ENCODE results near the gene TMEM151B.

The TMEM151B gene

GRCh38 chr6:44265722-44266233 lies 4.5 kb upstream of the TMEM151B start:
- no peak for DNase-seq

DNA sequence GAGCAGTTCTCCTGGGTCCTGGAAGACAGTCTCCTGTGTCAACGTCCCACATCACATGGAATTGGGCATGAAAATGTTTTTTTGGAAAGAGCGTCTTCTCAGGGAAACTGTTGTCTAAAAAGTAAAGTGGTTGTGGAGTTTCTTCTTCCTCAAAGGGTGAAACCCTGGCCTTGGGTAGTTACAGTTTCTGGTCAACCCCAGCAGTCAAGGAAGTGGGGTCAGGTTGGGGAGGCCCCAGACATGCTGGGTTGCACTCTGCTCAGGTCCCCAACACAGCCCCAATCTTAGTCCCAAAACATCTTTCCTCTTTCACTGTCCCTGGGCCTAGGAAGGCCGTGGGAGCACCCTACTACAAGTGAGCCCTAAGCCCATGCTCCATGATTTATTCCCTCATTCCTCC lies 3.9 kb upstream of the TMEM151B start:
- no peak for DNase-seq

GRCh38 chr6:44267252-44267651 lies 3.0 kb upstream of the TMEM151B start:
- no peak for DNase-seq

- DNase-seq = peak; percentile 45
These were observed 2.1 kb upstream of the TMEM151B start for GRCh38 chr6:44268095-44268628.

GRCh38 chr6:44269178-44269920 lies 901 bp upstream of the TMEM151B start:
- DNase-seq = no peak

DNA sequence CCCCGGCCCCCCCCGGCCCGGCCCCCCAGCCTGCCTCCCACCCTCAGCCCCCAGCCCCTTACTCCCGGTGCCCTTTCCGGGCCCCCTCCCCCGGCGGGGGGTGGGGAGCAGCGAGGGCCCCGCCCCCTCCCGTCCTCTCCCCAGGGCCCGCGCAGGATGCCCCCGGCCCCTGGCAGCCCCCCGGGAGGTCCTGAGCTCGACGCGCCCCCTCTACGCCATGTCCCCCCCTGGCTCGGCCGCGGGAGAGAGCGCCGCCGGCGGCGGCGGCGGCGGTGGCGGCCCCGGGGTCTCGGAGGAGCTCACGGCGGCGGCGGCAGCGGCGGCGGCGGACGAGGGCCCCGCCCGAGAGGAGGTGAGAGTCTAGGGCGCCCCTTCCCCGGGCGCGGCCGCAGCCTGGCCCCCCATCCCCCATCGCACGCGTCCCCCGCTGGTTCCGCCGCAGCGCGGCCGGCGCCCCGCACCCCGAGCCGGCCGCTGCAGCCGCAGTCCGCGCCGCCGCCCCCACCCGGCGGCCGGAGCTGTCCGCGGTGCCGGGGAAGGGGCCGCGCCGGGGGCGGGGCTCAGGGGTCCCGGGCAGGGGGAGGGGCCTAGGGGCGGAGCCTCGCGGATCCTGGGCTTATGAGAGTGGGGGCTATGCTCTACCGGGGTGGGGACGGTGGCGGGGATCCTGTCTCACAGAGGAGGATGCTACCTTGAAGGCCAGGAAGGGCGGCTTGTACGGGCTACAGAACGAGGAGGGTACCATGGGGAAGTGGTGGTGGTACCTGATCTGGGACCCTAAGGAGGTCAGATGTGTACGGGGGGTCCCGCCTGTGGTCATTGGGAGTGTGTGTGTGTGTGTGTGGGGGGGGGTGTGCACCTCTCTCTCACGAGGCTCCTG lies 516 bp downstream of the TMEM151B start:
- no peak for DNase-seq

DNA sequence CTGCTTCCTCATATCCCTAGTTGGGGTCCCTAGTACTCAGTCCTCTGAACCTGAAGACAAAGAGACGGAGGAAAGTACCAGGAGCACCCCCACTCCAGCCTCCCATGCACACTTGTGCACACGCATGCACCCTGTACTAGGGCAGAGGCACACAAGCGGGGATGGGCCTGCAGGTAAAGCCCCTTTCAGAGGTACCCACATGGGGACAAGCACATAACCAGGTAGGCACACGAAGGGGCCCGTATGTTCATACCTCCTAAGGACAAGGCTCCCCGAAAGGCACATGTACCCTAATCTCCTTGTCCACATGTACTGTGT lies 1.1 kb downstream of the TMEM151B start:
- DNase-seq = no peak

- no peak for DNase-seq
These were observed 1.7 kb downstream of the TMEM151B start for GRCh38 chr6:44271914-44272313.

- DNase-seq = no peak
These were observed 2.3 kb downstream of the TMEM151B start for GRCh38 chr6:44272529-44272928.

GRCh38 chr6:44272999-44273566 lies 2.8 kb downstream of the TMEM151B start:
- no peak for DNase-seq

DNA sequence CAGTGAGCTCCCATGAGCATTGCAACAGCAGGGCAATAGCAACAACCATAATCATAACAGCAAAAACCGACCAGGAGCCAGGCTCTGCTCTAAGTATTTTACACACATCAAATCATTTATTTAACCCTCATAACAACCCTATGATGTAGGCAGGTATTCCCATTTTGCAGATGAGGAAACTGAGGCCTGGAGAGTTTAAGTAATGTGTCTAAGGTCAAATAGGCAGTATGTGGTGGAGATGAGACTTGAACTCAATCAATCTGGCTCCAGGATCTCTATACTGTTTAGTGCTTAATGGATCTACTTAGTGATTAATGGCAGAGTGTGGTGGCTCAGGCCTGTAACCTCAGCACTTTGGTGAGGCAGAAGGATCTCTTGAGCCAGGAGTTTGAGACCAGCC lies 3.4 kb downstream of the TMEM151B start:
- DNase-seq = no peak

DNA sequence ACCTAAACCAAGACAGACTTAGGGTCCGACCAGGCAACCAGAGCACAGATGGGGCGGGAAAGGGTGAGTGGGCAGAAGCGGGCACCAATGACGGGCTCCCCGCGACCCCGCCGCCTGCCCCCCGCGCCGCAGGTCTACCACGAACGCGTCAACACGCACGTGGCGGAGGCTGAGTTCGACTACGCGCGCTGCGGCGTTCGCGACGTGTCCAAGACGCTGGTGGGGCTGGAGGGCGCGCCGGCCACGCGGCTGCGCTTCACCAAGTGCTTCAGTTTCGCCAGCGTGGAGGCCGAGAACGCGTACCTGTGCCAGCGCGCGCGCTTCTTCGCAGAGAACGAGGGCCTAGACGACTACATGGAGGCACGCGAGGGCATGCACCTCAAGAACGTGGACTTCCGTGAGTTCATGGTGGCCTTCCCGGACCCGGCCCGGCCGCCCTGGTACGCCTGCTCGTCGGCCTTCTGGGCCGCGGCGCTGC lies 5.1 kb downstream of the TMEM151B start:
- no peak for DNase-seq

GRCh38 chr6:44275749-44276648 lies 5.7 kb downstream of the TMEM151B start:
- no peak for DNase-seq

- no peak for DNase-seq
These were observed 6.7 kb downstream of the TMEM151B start for GRCh38 chr6:44276667-44277640.

- no peak for DNase-seq
These were observed 7.5 kb downstream of the TMEM151B start for GRCh38 chr6:44277763-44278162.

DNA sequence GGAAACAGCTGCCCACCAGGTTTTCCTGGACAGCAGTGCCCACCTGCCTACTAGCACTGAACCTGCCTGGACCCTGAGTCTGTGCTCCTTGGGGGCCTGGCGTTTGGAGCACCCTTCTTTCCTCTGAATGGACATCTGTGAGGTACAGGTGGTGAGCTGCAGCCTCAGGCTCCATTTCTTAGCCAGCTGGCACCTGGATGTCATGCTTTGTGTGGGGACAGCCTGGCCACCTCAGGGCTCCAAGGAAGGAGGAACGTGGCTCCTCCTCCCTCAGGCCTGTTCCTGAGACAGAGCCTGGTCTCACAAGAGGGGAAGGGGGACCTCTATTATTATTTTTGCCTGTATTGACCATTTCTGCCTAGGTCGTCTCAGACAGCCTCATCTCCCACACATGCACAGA lies 8.1 kb downstream of the TMEM151B start:
- DNase-seq = no peak

DNA sequence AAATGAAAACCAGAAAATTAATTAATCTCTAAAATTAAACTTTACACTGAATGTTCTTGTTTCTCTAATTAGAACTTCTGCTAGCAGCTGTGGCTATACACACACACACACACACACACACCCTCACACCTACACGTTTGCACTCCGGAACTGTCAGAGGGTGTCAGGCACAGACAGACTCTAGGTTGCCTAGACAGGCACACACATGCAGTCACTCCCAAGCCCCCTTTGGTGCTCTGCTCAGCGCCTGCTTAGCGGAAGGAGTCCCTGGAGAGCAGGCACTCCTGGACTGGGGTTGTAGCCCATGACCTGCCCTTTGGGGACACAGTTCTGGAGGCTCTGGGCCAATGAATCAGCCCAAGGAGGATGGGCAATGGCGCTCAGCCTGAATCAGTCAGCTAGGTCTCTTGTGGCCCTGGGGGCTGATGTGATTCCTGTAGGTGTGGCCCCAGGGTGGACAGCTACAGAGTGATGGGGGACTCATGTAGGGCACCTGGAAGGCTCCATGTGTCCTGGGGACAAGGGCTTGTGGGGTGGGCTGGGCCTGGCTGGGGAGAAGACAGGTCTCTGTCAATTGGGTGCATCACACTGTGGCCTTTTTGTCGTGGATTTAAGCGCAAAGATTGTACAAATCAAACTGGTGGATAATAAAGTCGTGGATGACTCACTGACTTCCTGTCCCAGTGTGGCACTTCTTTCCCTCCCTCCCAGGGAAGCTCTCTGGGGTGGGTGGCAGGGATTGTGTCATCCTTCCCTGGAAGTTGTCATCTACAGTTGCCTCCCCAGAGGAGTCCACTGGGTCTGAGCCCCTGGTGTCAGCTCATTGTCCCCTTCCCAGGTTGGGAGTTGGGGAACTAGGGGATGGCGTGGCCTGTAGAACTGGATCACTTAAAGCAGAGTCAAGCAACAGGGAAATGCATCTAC lies 8.8 kb downstream of the TMEM151B start:
- no peak for DNase-seq

DNA sequence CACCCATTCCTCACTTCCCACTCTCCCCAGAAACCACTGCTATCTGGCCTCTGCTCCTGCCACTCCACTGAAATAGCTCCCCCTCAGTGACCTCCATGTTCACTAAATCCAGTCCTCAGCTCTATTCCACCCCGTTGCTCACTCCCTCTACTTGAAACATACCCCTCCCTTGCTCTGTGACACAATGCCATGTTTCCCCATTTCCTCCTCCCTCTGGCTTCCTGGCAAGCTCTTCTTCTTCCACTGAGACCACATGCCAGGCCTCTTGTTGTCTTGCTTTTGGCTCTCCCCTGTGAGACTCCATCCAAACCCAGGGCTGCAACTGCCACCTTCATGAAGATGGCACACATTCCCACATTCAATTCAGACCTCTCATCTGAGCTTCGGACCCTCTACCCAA lies 13.9 kb downstream of the TMEM151B start:
- DNase-seq = no peak

DNA sequence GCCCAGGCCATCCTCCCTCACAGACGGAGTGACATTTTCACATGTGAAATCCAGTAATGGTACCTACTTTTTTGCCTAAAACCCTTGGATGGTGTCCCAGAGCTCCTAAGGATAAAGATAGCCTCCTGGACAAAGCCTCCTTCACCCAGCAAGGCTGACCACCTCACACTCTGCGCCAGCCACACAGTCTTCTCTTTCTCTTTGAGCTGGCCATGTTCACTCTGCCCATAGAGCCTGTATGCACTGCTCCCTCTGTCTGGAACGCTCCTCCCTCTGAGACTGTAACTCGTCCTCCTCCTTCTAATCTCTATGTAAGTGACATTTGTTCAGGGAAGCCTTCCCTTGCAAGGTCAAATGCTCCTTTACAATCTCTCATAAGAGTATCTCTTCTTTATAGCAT lies 14.6 kb downstream of the TMEM151B start:
- no peak for DNase-seq

All from activated effector memory CD4-positive, alpha-beta T cell treated with Interleukin-2 at 50 U/mL for 16 hours (primary cell).